ENCODE results near the gene PEMT.

DNA sequence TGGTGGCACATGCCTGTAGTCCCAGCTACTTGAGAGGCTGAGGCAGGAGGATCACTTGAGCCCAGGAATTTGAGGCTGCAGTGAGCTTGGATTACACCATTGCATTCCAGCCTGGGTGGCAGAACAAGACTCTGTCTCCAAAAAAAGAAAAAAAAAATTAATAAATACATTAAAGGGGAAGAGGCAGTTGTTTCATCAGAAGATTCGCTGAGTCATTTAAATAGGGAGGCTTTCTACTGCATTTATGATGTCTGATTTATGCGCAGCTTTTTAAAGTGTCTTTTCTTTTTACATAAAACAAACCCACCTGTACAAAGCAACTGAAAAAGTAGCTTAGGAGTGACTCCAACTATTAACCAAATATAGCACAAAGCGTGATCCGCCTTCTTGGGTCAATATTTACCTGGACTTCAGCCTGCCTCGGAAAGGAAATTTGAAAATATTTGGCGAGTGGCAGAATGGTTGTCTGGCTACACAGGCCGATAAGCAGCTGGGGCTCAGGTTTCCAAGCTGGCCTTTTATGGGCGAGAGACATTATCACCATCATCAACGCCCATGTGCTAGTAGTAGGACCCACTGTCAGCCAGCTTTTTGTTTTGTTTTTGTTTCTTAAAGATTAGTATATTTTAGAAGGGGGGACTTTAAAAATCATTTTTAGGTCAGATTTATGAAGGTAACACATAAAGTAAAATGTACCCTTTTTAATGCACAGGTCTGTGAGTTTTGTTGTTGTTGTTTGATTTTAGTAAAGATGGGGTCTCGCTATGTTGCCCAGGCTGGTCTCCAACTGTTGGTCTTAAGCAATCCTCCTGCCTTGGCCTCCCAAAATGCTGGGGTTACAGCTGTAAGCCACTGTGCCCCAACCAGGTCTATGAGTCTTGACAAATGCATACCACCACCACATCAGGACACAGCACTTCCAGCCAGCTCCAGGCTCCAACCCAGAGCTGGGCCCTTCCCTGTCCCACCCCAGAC, 52.8 kb downstream of the PEMT start:
- TF ChIP-seq ZNF644 (tag; IDR thresholded peaks at IDR 0.05; ENCODE audit: low read depth): no peak
- TF ChIP-seq ZNF23 (CRISPR knock-in tag; IDR thresholded peaks at IDR 0.05): no peak
- no peak for TF ChIP-seq RAD21 (CRISPR knock-in tag; conservative IDR thresholded peaks at IDR 0.05 in 1 of 2, IDR thresholded peaks at IDR 0.05 in 1 of 2)
- no peak for TF ChIP-seq MYBL2 (IDR thresholded peaks at IDR 0.05; ENCODE audit: low read depth)
- no peak for TF ChIP-seq MYBL2 (CRISPR knock-in tag; IDR thresholded peaks at IDR 0.05; ENCODE audit: borderline replicate concordance)
- TF ChIP-seq ELF2 (CRISPR knock-in tag; IDR thresholded peaks at IDR 0.05): no peak
- no peak for TF ChIP-seq CTCF (IDR thresholded peaks at IDR 0.05 in 2 of 3, conservative IDR thresholded peaks at IDR 0.05 in 1 of 3; ENCODE audit: insufficient read depth in 2 of 3, low read depth in 1 of 3, low read length in 3 of 3)
- TF ChIP-seq, protein P1, sequence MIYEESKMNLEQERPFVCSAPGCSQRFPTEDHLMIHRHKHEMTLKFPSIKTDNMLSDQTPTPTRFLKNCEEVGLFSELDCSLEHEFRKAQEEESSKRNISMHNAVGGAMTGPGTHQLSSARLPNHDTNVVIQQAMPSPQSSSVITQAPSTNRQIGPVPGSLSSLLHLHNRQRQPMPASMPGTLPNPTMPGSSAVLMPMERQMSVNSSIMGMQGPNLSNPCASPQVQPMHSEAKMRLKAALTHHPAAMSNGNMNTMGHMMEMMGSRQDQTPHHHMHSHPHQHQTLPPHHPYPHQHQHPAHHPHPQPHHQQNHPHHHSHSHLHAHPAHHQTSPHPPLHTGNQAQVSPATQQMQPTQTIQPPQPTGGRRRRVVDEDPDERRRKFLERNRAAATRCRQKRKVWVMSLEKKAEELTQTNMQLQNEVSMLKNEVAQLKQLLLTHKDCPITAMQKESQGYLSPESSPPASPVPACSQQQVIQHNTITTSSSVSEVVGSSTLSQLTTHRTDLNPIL (CRISPR knock-in tag; IDR thresholded peaks at IDR 0.05): no peak

Data from K562 (cell line).